HG03139 (cell line): ENCODE results near the gene ZBTB20.
A peak's percentile ranks its signal among the peaks of the same experiment; 100 is the strongest.

Experiments used
- ATAC-seq: cut with Tn5 transposase; IDR thresholded peaks from one replicate; pipeline ENCODE4 v1.9.1; 2021; ENCODE audit not compliant: unreplicated experiment

Gene ZBTB20

DNA sequence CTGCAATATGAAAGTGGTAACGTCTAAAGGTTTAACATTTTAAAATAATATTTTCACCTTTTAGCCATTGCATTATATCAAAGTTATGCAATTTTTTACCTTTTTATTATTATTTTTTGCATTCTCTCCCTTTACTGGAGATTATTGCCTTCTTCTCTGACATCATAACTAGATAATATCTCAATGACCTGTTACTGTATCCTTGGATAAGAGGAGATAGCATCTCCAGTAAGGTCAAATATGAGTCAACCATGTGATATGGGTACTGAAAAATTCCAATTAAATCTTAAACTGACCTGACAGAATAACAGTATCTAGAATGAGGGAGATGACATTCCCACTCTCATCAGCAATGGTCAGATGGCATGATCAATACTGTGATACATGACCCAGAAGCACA lies 108.3 kb downstream of the ZBTB20 start:
- ATAC-seq = no peak

DNA sequence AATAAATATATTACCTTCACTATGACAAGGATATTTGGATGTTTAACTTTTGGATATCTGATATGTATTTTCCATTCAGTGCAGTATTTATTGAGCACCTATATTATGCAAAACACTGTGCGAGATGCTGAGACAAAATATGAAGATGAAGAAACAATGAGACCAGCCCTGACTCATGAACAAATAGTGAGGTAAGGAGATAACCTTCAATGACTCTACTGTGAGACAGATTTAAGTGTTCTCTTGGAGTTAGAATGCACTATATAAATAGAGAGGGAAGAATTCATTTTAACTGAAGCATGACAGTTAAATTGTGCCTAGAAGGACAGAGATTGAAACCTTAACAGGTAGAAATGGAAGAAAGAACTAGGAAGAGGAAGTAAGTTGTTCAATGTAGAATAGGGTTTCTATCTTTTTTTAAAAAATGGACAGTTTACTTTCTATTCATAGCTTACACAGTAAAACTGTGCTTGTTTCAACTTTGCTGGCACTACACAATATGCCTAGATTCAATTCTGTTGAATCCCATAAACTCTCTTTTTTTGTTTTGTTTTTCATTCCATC lies 124.2 kb downstream of the ZBTB20 start:
- ATAC-seq = no peak

DNA sequence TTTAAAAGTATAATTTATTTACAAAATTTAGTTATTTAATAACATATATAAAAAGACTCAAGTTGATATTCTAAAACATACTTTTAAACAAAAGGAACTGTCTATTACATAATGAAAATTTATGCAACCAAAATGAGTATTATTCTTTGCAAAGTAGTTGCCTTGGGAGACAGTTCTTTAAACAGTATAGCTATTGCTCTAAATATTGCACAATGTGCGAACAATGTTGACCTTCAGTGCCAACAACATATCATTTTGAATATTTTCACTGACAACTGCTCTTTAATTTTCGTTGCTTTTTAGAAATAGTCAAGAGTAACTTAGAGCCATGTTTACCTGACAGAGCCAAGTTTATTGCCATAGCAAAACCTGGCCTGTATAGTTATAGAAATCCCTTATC lies 124.9 kb downstream of the ZBTB20 start:
- ATAC-seq = no peak

DNA sequence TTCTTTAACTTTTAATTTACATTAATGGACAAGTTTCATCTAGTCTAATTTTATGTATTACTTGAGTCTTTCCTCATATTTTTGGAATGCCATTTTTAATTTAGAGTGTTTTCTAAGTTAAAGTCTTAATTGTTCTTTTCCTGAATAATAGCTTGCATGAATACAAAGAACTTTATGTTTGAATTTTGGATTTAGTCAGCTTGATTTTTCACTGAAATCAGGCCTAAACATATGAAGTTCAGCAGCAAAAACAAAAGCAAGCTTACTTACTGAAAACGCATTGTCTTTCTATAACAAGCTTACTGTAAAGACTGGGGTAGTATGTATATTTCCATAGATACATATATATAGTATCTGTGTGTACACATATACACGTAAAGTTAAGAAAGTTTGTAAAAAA lies 126.0 kb downstream of the ZBTB20 start:
- no peak for ATAC-seq

DNA sequence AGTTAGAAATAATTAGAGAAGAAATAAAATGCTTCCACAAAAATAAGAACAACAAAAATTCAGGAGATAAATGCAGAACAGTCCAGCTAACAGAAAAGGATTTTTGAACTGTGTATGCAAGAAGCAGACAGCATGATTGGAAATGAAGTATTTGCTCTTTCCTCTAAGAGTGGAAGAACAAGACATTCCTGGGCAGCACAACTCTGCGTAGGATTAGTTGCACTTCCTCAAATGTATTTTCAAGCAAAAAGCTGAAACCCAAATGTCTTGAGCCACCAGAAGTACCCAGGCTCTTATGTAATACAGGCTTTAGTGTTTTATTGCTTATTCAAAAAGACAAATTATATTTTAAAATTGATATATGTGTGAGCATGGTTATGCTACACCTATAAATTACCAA lies 127.2 kb downstream of the ZBTB20 start:
- ATAC-seq = no peak

DNA sequence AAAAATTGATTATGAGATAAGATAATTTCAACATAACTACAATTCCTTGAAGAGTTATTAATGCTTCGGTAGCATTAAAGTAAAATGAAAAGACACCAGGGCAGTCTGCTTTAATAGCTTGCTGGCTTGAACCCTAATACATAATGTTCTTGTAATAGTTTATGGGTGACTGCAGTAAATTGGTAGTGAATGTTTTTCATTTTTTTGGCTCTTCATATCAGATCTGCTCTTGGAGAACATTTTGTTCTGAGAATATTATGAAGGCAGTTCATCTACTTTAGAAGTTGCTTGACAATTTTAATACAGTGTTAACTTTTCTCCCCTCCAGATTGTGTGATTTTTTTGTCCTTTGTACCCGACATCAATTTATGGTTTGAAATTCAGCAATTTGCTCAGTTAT lies 128.4 kb downstream of the ZBTB20 start:
- no peak for ATAC-seq

DNA sequence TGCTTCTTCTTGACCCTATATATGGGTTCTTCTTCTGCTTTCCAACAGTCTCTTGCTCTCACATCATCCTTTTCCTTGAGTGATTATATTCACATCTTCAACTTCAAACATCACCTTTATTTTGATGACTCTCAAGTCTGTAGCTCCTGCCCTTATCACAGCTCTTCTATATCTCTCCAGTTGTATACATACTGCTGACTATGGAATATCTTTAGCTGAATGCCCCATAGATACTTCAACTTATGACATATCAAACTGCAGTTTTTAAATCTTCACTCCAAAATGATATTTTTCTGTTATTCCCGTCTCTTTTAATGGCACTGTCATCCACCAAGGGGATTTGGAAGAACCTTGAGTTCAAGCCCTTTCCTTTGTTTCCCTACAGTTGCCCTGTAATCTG lies 139.1 kb downstream of the ZBTB20 start:
- ATAC-seq = no peak

DNA sequence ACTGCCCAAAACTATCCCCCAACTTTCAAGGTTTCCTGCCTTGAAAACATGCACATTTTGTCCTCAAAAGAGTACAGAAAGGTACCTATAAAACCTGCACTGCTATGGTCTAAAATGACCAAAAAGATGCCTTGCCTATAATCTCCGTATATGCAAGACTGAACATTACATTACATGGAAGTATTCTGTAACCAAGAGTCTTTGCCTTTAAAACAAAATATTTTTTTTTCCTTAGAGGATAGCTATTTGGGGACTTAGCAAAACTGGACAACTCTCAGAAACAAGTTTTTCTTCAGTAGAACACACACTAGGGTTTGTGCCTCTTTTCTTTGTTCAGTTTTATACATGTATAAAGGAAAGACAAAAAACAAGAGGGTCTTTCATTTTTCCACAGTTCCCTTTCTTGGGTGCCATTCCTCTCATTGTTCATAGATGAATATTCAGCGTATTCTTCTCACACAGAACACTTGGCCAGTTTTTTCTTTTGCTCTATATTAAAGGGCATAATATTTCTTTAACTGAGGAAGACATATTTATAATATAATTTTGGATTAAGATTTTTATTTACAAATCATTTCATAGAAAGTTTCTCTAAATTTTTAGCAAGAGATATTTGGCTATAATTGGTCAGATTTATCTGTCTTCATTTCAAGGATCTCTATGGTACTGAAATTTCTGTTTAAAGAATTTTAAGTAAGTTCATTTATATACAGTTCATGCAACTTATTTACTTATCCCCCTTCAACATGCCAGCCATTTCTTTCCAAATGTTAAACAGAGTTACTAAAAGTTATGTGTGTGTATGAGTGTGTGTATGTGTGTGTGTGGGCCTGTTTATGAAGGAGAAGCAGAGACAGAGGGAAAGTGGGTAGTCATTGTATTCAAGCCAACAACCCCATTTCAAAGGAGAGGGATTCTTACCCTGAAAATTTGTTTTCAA lies 142.6 kb downstream of the ZBTB20 start:
- ATAC-seq = no peak

DNA sequence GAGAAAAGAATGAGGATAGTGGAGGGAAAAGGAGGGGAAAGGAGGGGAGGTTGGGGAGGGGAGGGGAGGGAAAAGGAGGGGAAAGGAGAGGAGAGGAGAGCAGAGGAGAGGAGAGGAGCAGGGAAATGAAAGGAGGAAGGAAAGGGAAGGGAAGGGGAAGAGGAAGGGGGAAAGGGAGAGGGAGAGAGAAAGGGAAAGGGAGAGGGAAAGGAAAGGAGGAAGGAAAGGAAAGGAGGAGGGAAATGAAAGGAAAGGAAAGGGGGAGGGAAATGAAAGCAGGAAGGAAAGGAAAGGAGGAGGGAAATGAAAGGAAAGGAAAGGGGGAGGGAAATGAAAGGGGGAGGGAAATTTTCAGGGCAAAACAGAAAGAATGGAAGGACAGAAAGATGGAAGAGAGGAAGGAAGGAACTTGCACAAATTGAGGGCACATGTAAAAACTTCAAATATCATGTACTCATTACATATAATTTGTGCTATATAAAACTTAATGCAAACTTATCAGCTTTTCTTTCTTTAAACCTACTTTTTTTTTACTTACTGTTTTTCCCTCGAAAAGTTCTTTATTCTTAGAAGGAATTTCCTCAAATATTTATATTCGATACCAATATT lies 148.0 kb downstream of the ZBTB20 start:
- no peak for ATAC-seq

DNA sequence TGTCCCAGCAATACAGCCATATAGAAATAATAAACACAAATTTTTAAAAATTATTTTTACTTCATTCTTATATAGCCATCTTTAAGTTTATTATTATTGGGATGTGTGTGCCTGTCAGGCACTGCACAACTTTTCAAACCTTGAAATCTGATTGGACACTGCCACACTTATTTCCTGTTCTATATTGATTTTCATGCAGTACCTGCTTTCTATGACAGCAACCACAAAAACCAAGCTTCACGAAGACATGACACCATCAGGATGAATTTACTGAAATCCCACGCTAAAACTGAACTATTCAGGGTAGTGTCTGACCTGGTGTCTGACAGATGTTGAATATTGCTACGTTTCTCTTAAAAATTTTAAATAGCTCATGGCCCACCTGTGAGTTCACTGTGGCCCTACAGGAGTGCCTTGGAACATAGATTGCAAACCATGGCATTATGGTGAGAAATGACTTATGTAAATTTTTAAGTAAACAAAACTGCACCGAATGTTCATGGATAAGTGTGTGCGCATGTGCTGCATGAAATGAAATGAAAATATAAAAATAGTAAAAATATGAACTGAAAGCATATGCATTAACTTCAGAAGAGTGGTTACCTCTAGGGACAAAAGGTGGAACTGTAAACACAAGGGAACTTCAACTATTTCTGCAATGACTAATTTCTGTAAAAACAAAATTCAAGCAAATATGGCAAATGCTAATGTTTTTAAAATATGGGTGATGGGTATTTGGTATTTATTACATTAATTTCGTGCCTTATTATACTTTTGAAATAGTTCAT lies 152.3 kb downstream of the ZBTB20 start:
- no peak for ATAC-seq

DNA sequence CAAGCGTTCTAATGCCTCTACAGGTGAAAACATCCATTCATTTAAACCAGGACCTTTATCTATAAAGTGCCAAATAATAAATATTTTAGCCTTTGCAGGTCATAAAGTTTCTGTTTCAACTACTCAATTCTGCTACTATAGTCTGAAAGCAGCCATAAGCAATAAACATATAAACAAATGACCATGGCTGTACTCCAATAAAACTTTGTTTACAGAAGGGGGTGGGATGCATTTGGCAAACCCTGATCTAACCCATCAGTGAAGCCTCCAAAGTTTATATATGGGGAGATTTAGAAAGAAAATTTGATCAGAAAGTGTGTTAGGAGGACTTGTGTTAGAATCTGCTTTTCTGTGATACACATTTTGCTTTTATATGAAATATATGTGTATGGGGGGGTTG lies 161.3 kb downstream of the ZBTB20 start:
- ATAC-seq = no peak

DNA sequence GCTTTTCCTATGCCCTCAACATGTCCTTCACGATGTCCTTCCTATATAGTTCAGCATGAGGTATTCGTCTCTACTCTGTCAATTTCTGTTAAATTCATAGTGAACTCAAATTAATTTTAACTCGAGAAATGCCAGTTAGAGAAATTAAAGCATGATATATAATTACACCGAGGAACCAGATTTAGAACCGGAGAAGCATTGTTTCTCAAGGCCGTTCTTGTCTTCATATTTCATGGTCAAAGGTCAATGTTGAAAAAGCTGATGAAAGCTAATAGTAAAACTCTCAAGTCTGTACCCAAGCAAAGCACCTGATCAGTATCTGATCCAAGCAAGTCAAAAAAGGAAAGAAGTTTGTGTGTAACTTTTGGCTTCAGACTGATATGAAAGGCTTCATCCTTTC lies 163.8 kb downstream of the ZBTB20 start:
- no peak for ATAC-seq

DNA sequence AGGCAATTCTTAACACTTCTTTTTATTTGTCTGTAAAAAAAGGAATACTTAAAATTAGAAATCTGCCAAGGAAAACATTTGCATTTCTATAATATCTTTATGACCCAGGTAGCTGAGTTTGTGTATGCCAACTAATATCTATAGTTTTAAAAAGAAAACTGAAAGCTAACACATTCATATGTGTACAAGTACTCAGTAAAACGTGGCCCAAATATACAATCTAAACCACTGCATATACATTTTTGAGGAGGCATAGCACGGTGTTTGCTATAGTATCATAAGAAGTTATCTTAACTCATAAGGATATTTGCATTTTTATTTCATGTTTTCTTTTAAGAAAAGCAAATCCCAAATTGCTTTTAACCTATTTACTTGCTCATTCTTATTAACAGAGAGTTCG lies 172.7 kb downstream of the ZBTB20 start:
- ATAC-seq = peak; percentile 68

DNA sequence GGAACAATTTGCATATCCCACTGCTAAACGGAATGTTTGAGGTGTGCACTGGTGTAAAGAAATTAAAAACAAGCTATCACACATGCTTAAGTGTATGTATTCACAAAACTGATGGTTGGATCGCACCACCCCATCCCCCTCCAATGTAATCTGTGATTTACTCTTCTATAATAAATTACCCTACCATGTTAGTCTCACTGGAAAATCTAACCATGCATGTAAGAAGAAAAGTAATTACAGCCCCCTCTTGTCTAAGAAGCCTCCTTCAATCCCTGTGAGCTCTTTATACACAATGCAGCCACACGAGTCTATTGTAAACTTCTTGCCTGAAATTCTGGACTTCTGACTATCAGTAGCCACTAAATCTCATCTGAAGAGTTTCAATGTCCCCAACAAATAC lies 173.6 kb downstream of the ZBTB20 start:
- ATAC-seq = no peak

DNA sequence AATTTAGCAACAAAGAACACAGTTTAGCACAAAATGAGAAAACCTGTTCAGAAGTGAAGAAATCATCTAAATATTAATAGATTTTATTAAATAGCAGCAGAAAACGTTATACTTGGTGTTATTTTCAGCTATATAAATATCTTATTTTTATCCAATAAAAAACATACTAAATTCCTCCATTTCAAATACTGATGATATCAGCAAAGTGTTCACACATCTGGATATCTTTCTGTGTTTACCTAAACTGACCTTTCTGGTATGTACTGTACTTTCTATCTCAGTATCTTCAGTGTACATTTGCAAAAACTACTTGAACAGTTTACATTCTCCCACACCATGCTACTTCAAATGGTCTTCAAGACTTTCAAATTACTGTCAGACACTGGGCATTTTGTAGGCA lies 179.9 kb downstream of the ZBTB20 start:
- ATAC-seq = no peak

DNA sequence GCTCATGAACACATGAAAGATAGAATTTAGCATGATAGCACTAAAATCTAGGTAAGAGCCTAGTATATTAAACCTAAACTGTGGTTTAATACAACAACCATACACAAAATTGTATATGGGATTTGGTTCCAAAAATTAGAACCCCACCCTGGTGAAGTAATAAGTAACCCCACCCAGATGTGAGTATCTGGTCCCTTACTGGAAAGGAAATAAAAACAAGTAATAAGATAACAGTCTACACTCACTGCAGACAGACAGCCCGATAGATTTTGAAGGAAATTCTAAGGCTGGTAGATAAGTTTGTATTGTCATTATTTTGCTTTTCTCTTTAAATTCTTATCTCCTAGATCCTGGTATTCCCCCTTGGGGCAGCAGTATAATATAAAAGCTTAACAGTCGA lies 184.9 kb downstream of the ZBTB20 start:
- no peak for ATAC-seq

DNA sequence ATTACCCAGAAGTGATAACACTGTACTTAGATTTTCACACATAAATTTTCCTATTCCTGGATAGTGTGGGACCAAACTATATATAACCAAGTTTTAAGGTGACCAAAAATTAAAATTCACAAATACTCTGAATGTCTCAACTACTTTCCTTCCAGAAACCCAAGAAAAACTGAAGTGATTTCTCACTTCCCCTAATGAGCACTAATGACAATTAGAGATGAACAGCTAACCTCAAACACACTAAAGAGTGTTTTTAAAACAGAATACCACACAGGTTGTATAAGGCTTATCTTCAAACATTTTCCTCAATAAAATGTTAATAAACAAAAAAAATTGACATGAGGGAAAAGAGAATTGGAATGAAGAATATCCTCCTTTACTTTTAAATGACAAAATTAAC lies 188.2 kb downstream of the ZBTB20 start:
- no peak for ATAC-seq

DNA sequence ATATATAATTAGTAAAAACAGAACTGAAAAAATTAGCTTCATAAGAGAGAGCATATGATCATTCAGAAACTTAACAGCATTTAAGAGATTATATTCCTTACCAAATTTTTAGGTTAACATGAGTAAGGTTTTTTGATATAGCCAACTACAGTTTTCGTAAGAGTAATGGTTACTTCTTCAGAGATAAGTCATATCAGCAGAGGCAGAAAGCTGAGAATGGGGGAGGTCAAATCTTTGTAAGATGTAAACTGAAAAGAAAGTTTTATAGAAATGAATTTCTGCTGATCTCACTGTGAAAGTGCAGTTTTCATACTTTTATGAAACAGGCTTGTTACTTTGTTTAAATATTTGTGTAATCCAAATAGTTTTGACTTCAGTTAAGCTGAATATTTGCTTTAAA lies 193.3 kb downstream of the ZBTB20 start:
- no peak for ATAC-seq

DNA sequence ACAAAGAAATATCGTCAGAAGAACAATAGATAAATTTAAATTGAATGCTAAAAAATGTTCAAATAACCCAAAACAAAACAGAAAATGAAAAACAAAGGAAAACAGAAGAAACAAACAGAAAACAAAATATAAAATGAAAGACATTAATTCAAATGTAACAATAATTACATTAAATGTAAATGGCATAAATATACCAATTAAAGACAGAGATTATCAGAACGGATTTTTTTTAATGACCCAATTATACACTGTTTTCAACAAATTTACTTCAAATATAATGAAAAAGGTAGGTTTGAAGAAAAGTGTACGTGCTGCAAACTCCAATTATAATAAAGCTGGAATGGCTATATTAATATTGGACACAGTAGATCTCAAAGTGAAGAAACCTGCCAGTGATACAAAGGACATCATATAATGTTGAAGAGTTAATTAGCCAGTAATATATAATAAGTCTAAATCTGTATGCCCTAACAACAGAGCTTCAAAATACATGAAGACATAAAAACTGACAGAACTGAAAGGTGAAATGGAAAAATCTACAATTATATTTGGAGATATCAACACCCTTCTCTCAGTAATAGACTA lies 193.8 kb downstream of the ZBTB20 start:
- no peak for ATAC-seq

DNA sequence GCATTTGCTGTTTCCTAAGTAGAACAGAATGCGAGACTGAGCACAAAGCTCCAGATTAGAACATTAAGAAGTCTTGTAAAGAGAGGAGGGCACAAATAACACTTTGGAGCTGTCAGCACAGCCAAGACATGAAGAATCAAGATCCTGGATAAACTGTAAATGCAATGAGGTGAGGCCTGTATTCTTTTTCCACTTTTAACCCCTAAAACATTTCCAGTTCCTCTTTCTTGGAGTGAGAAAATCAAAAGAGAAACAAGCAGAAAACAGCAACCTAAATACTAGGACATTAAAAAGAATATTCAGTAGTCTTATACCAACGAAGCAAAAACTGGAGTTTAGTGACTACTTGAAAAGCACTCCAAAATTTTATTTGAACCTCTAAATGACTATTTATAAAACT lies 204.3 kb downstream of the ZBTB20 start:
- no peak for ATAC-seq

DNA sequence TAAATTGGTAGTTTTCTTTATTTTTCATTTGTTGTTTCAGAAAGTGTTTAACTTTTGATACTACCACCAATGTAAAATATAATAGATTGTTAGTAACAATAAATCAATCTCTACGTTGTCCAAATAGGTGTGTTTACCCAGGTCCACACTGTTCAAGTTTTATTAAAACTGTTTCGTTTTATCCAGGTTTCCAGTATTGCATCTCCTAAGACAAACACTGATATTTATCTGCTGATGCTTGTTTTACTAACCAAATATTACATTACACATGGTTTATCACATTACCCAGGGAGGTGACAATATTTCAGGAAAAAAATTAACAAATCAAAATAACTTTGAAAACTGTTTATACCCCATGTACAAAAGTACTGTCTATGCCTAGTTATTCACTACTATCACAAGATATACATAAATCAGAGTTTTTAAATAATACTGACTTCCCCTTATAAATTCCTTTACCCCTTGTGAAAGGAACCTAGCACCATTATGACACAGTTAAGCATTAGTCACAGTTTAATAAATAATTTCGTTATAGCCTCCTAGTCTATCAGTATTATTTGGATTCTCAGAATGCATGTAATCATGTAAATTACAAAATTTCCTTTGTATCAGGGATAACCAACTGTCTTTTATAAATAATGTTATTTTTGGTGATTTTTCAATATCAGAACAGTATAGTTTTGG lies 205.3 kb downstream of the ZBTB20 start:
- no peak for ATAC-seq
